COLO668 (cell line): ENCODE measurements around the gene FAH.
"Not testable (repeated sequence)": the region's sequence is repeated elsewhere in the genome, so short reads cannot be mapped to it uniquely, and the experiment has no call there.

Source experiments
- DNase-seq: peaks from one replicate; lab custom pipeline; 2025; ENCODE audit not compliant: unreplicated experiment; lab: John Stamatoyannopoulos, UW

FAH gene

DNA sequence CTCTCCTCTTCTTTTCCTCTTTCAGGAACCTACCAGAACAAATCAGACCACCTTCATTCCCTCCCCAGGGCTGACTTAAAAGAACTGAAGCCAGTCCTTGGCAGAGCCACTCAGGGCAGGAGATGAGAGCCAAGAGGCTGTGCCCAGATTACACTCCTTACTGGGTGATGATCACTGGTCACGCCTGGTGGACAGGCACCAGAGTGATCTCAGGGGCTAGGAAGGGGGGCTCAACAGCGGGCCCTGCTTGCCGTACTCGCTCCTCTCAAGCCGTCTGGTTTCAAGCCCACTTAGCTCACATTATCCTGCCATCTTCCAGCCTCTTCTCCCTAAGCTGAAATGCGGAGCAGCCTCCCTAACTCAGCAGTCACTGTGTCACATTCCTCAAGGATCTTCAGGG lies 1.7 kb upstream of the FAH start:
- DNase-seq = no peak

DNA sequence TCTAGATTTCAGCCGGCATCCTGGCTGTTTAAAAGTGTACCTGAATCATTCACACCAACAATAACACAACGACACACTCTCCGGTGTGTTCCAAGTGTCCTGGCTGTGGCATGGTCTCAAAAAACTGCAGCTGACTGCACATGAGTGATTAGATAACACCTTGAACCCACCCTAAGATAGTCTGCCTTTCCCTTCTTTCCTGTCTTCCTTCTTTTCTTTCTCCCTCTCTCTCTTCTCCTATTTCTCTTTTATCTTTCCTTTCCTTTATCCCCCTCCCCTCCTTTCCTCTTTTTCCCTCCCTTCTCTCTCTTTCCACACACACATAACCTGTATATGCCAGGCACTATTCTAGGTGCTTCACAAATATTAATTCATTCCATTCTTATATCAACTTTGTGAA lies 1.2 kb upstream of the FAH start:
- DNase-seq = no peak

DNA sequence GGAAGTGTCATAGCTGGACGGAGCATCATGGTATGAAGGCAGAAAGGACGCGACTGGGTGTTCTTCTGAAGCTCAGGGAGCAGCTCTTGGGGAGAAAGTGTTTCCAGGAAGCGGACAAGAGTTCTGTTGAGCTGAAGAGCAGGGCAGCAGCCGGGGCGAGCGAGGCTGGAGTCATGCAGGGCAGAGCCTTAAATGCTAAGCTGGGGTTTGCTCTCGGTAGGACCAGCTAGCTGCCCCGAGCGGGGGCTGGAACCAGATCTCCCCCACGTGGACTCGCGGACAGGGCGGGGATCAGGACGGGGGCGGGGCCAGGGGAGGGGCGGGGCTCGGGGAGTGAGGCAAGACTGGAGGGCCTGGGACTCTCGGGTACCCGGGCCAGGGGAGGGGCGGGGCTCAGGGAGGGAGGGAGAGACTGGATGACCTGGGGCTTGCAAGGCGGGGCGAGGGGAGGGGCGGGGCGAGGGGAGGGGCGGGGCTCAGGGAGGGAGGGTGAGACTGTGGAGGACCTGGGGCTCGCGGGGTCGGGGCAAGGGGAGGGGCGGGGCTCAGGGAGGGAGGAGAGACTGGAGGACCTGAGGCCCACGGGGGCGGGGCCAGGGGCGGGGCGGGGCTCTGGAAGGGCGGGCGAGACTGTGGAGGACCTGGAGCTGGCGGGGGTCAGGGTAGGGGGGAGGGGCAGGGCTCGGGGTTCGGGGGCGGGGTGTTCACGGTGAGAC lies 461 bp upstream of the FAH start:
- DNase-seq = peak; percentile 88

DNA sequence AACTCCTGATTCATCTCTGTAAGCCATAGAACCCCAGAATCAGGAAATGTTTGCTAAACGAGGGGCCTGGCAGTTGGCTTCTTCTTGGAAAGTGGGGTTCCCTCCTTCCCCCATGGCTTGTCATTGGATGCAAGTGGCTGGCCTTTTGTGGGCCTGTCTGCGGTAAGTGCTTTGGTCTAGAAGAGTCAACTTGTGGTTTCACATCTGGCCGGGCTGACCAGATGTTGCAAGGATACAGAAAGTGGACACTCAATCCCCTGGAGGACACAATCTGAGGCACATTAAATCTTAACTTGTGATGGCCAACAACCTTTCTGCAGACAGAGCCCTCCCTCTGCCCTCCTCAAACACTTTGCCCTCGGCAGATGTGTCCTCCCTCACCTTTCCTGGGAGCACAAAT lies 1.1 kb downstream of the FAH start:
- no peak for DNase-seq

DNA sequence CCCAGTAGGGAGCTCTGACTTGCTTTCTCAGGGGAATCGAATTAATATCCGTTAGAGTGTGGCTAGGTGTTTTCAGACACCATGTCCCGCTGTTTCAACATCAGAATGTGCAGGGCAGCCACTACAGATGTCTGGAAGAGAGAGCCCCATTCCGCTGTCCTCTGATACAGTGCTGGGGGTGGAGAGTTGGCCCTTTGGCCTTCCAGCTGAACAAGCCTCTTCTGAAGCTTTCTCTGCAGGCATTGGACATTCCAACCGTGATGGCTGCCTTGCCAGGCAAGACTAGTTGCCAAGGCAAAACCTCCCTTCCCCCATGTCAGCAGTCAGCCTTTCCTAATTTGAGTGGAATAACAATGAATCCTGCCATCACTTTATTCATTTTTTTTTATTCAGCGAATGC lies 1.5 kb downstream of the FAH start:
- DNase-seq = no peak

DNA sequence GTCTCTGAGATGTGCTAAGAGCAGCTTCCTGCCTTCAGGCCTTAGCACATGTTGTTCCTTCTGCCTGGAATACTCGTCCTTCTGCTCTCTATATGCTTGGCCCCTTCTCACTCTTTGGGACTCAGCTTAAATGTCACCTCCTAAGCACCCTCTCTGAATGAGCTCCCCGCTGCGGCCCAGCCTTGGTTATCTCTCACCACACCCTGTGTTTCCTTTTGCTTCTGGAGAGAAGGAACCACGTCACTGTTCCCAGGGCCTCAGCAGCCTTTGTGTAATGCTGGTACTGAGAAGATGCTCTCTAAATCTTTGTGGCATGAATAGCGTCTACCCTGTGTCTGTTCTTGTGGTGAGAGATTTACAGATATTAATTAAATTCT lies 2.2 kb downstream of the FAH start:
- DNase-seq = no peak

DNA sequence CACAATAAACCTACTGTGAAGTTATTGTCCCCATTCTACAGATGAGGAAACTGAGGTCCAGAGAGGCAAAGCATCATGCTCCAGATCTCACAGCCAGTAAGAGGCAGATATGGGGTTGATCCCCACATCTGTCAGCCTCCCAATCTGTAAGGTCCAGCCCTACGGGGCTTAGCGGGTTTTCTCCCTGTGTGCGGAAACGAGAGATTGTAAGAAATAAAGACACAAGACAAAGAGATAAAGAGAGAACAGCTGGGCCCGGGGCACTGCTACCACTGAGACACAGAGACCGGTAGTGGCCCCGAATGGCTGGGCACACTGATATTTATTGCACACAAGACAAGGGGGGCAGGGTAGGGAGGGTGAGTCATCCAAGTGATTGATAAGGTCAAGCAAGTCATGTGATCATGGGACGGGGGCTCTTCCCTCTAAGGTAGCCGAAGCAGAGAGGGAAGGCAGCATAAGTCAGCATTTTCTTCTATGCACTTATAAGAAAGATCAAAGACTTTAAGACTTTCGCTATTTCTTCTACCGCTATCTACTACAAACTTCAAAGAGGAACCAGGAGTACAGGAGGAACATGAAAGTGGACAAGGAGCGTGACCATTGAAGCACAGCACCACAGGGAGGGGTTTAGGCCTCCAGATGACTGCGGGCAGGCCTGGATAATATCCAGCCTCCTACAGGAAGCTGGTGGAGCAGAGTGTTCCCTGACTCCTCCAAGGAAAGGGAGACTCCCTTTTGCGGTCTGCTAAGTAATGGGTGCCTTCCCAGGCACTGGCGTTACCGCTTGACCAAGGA lies 2.8 kb downstream of the FAH start:
- DNase-seq = not testable (repeated sequence)

DNA sequence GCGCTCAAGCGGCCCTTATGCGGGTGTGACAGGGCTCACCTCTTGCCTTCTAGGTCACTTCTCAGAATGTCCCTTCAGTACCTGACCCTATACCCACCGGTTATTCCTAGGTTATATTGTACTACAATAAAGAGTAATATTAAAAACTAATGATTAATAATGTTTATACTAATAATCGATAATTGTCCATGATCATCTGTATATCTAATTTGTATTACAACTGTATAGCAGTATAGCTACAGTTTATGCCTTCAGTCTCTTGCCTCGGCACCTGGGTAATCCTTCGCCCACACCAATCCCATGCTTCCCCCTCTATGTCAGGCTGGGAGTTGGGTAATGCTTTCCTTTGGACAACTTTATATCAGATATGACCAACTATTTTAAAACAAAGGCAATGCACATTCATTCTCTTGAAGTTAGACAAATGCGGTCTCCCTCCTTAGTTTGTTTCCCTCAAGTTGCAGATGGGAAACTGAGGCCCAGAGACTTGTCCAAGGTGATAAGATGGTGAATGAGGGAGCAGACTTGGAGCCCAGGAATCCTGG lies 3.4 kb downstream of the FAH start:
- no peak for DNase-seq

DNA sequence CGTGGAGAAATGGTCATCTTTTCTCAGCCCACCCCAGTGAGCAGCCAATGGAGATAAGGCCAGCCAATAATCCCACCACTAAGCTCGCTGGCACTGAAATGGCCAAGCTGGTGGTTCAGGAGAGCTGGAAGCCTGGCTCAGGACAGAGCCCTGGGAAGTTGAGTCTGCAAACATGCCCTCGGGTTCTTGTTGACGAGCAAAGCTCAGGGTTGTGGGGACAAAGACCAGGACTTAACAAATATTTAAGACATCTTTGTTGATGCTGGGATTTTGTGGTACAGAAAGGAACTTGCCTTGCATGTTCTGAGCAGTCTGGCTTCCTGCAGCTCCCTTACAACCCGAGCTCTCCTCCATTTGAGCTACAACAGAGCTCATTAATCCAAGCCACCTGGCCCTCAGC lies 4.4 kb downstream of the FAH start:
- no peak for DNase-seq

DNA sequence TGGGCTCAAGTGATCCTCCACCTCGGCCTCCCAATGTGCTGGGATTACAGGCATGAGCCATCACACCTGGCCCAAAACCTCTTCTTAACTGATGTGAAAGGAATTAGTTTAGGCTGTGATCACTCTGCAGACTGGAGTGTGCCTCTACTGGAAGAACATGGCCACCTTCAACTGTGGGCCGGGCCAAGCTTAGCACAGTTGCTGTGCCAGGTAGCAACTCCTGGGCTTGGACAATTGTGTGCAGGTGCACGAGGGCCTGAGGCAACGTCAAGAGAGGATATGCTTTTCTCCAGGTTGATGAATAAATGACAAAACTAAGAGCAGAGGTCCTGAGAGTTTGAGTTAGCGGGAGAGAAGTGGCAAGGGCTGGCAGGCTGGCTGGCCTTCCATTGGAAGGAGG lies 6.5 kb downstream of the FAH start:
- DNase-seq = no peak

DNA sequence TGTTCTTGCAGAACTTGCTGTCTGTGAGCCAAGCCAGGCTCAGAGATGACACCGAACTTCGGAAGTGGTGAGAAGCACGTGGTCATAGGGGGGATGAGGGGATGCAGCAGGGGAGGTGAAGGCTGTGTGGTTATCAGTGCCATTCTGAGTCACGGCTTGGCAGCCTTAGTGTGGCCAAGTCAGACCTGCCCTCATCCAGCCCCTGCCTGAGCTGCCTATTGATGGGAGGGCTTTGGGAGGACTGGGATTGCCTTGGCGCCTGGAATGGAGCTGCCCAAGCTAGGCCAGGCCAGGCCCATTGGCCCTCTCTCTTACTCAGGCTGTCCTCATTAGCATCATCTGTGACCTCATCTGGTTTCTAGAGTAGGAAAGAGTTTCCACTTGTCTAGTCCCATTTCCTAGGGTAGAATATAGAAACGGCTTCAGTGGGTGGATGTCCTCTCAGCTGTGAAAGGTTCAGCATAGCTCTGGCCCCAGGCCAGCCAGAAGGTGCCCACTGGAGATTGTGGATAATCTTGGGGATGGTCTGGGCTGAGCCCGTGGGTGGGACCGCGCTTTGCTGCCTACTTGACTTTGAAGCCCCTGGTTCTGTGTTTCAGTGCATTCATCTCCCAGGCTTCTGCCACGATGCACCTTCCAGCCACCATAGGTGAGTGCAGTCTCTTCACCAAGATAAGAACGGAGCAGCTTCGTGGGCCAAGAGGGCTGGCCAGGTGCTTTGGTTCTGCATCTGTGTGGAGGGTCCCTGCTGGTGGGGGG lies 7.2 kb downstream of the FAH start:
- DNase-seq = no peak

DNA sequence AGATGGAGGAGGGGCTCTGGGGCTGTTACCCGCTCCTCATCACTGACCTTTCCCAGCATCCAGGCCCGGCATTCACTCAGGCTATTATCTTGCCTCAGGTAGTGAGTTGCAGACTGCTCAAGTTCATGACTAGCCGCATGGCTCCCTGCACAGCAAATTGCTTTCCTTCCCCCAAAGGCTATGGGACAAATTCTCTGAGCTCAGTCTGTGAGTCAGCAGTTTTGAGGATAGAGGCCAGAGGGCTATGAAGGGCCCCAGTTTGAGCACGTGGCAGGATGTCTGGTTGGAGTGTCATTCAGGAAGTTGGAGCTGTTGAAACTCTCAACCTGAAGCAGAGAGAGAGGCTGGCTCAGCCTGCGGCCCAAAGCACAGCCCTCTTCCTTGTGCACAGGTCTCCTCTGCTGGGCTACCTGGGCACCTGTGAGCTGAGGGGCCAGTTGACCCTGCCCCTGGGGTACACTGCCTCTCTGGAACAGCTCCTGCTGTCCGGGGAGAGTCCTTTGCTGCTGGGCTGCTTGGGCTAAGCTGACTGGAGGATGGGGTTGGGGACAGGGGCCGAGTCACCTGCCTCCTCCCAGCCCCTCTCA lies 7.9 kb downstream of the FAH start:
- DNase-seq = no peak

DNA sequence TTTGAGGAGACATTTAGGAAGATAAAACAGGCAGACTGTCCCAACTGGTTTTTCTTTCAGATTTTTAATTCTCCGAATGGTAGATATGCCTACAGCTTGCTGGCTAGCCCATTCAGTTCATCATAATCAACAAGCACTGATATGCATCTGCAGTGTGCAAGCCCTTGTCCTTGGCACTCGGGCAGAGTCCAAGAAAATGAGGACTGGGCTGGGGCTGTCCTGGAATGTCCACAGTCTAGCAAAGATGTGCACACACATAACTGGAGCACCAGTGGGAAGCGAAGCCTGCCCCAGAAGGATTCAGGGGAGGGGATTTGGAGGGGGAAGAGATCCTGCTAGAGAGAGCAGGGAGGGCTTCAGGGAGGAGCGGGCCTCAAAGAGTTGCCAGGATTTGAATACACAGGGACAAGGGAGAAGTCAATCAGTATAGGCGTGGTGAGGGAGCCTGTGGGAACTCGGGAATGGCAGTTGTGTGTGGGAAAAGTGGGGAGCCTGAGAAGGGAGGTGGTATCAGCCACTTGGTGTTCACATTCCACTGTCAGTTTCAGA lies 8.7 kb downstream of the FAH start:
- DNase-seq = no peak

DNA sequence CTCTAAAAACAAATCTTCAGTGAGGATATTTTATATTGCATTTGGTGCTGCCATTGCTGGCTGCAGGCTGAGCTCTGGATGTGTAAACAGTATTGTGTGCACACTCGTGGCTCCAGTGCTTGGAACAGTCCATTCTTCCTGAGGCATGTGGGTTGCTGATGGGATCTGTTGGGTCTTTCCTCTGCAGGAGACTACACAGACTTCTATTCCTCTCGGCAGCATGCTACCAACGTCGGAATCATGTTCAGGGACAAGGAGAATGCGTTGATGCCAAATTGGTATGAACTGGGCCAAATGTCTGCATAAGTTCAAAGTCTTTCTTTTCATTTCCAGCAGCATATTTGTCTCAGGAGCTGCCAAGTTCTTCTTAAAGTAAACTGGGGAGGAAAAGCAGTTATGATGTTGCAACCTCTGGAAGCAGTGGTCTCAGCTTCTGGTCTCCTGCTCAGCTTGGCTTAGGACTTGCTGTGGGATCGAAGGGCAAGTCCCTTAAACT lies 9.3 kb downstream of the FAH start:
- no peak for DNase-seq

DNA sequence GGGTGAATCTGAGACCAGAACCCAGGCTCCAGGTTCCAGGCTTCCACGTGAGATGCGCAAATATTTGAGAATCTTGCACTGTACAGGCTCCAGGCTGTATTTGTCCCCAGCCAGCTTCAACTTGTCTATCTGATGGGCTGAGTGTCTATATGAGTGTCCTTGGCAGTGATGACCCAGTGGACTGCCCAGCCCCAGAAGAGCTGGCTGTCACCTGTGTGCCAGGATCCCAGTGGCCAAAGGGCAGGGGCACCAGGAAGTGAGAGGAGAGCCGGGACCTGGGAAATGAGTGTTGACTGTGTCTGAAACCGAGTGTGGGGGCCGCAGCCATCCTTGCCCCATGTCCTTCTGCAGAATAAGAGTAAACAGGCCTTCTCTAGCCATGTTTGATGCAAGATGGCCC lies 10.4 kb downstream of the FAH start:
- DNase-seq = no peak

DNA sequence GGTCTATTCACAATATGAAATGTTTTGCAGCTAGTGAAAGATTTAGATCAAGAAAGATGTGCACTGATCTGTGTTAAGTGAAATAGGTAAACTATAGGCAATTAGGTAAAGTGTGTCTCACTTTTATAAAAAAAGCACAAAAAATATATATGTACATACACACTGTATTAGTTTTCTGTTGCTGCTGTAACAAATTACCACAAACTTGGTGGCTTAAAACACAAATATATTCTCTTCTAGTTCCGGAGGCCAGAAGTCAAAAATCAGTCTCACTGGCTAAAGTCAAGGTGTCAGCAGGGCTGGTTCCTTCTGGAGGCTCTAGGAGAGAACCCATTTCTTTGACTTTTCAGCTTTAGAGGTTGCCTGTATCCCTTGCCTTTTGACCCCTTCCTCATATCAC lies 11.1 kb downstream of the FAH start:
- DNase-seq = no peak

DNA sequence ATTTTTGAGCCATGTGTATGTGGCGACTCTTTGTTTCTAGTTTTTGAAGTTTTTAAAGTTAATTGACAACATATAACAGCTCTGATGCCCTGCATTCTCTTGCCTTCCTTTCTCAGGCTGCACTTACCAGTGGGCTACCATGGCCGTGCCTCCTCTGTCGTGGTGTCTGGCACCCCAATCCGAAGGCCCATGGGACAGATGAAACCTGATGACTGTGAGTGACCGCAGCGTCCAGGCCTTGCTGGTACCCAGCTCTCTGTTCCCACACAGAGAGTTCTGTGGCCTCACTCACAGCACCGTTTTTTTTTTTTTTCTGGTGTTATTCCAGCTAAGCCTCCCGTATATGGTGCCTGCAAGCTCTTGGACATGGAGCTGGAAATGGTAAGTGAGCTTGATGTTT lies 15.1 kb downstream of the FAH start:
- no peak for DNase-seq

DNA sequence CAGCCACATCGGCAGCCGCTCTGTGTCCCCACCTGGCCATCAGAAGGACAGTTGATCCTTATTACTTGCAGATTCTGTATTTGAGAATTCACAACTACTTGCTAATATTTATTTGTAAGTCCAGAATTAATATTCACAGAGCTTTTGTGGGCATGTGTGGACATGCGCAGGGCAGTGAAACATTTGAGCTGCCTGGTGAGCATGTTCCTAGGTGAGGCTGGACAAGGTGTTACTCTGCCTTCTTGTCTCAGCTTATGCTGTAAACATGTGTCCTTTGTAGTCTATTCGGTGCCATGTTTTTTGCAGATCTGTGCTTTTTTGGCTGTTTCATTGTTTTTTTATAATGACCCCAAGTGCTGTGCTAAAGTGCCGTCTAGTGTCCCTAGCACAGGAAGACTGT lies 15.6 kb downstream of the FAH start:
- no peak for DNase-seq

DNA sequence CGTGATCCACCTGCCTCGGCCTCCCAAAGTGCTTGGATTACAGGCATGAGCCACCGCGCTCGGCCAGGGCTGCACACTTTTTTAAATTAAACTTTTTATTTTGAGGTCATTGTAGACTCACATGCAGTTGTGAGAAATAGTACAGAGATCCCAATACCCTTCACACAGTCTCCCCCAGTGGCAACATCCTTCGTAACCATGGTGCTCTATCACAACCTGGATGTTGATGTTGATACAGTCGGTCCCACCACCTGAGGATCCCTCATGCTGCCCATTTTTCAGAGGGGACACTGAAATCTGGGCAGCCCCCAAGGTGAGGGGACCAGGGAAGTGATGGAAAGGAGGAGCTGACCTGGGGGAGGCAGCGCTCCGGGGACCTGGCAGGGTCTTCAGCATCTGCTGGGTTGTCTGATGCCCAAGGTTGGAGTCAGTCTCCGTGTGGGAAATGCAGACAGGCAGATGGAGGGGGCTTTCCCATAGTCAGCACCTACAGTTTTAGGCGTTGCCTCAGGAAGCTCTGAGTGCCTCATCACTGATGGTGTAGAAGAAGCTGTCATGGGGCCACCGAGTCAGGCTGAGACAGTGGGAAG lies 17.1 kb downstream of the FAH start:
- no peak for DNase-seq

DNA sequence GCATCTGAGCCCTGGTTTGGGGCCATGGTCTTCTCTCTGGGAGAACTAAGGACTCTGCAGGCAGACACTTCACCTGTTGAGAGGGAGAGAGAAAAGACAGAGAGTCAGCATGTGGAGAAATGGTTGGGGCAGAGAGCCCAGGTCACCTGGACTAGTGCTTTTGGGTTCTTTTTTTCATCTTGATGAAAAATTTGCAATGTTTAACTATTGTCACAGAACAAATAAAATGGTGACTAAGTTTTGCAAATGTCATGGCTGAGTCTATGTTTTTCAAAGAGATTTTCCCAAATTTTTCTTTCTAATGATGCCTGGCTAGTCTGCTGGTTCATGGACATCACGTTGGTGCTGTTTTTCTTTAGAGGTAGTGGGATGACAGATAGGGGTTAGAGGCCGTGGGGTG lies 17.8 kb downstream of the FAH start:
- no peak for DNase-seq

DNA sequence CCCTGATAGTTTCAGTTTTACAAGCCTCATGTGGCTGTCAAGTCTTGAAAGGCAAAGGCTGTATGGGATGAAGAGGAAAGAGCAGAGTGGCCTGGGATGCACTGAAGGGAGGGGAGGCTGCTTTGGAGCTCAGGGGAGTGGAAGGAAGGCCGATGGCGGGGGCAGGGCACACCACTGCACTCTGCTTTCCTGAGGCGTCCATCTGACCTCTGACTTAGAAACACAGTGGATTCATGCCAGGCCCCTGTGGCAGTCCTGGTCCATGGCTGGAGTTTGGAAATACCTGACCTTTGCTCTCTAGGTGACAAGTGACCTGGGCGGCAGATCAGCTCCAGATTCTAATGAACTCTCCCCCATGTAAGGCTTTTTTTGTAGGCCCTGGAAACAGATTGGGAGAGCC lies 19.0 kb downstream of the FAH start:
- DNase-seq = no peak
